Amygdala (tissue), 56 donors: ENCODE data around the gene COL8A1.

Experiments used
- DNase-seq, 56 donors: peaks; one replicate each; lab custom pipeline; 2025; lab: John Stamatoyannopoulos, UW

Gene COL8A1

DNA sequence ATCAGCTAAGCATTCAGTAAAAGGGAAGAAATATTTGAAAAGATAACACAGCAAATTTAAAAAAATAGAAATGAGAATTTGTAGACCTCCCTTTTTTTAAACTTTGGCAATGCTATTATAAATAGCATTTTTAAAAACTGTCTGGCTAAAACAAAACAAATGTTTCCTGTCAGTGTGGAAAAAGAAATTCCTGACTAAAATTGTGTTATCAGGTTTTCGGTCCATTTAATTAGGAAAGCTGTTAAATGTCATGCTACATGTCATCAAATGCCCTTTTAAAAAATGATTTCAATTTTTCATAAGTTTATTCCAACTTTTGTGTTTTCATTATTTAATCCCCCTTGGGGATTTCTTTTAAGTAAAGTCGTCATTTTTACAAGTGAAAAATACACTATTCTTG, 29.6 kb downstream of the COL8A1 start:
- no peak for DNase-seq

- no peak for DNase-seq
Observed at GRCh38 chr3:99669879-99670555, 31.6 kb downstream of the COL8A1 start.

DNA sequence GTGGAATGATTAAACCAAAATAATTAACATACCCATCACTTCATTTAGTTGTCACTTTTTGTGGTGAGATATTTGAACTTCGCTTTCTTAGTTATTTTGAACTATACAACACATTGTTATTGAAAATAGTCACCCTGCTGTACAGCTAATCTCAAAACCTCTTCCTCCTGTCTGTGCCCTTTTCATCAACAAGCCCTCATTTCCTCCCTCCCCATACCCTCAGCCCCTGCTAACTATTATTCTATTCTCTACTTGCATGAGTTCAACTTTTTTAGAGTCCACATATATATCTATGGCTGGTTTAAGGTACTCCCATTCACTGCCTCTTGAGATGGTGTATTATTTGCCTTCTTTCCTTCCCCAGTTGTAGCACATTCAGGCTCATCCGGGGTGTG, 32.2 kb downstream of the COL8A1 start:
- no peak for DNase-seq

- no peak for DNase-seq
Observed at GRCh38 chr3:99674086-99674789, 35.8 kb downstream of the COL8A1 start.

DNA sequence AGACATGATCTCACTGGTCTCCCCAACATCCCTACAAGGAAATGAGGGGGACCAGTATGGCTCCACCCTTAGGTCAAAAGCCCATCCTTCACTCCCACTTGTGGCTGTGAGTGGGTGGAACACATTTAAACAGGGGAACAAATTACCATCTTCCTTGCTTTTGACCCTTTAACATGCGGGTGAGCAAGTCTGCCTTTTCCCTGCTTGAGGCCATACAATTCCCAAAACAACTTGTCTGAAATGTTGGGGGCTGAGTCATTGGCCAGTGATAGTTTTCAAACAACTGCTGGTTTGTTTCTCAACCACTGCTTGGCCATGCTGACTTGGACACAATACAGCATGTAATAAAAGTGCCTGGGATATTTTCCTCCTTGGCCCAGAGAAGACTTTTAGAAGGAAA, 39.6 kb downstream of the COL8A1 start:
- DNase-seq: no peak

- no peak for DNase-seq
Observed at GRCh38 chr3:99678896-99679295, 40.5 kb downstream of the COL8A1 start.

GRCh38 chr3:99681512-99681911, 43.1 kb downstream of the COL8A1 start:
- DNase-seq: no peak

DNA sequence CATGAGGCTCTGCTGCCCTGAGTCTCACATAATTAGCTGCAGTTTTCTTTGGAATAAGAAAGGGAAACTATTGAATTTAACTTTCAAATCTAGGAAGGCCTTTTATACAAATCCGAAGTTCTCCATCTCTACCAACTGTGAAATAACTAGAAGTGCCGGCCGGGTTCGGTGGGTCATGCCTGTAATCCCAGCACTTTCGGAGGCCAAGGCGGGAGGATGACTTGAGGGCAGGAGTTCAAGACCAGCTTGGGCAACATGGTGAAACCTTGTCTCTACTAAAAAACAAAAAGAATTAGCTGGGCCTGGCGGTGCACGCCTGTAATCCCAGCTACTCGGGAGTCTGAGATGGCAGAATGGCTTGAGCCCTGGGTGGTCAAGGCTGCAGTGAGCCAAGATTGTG, 43.6 kb downstream of the COL8A1 start:
- no peak for DNase-seq

GRCh38 chr3:99683465-99683864, 45.1 kb downstream of the COL8A1 start:
- DNase-seq: no peak

- DNase-seq: no peak
Observed at GRCh38 chr3:99683876-99684275, 45.5 kb downstream of the COL8A1 start.

DNA sequence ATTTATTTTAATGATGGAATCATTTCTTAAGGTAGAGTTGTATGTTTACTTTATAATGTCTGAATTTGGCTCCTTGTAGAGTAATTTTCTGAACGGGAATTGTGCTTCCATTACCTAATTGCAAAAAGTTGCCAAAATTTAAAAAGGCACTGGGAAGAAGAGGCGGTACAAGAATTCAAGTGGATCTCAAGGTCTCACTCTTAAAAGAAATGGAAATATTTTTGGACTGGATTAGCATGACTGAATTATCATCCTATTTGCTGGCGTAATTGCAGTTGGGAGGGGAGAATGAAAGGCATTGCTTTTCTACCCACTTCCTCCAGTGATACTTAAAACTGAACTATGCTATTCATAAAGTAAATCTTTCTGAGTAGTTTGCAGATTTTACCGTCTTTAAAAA, 46.2 kb downstream of the COL8A1 start:
- DNase-seq: no peak

DNA sequence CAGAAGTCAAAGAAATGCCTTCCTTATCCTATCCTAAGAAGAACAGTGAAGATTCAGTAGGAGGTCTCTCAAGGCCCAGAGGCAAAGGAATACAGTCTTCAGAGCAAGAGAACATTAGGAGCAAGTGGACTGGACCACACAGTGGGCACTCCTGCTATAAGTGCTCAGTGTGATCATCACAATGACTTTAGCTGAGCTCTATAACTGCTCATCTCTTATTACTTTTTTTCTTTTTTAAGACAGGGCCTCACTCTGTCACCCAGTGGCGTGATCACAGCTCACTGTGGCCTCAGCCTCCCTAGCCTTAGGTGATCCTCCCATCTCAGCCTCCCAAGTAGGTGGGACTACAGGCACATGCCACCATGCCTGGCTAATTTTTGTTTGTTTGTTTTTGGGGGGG, 48.1 kb downstream of the COL8A1 start:
- DNase-seq: no peak

GRCh38 chr3:99686955-99687612, 48.7 kb downstream of the COL8A1 start:
- DNase-seq: peak in 18 of 56 donors; percentile 0 to 65 (median 5)

DNA sequence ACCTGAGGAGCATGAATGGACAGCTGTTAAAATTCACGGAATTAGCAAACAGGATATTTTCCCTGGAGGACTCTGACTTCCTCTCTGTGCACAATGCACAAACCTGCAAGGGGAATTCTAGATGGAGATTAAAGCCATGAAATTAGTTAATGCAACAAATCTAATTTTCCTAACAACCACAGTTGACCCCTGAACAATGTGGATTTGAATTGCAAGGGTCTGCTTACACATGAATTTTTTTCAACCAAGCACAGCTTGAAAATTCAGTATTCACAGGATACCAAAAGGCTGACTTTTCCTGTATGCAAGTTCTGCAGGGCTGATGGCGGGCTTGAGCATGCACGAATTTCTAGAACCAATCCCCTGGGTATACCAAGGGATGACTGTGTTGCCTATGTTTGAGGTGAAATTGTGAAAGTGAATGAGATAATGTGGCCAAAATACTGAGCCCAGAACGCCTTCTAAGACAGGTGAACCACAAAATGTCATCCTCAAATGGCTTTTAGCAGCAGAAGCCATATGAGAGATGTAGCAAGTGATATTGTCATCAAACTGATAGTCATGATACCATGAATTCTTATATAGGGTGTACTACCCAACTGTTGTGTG, 52.5 kb downstream of the COL8A1 start:
- no peak for DNase-seq

DNA sequence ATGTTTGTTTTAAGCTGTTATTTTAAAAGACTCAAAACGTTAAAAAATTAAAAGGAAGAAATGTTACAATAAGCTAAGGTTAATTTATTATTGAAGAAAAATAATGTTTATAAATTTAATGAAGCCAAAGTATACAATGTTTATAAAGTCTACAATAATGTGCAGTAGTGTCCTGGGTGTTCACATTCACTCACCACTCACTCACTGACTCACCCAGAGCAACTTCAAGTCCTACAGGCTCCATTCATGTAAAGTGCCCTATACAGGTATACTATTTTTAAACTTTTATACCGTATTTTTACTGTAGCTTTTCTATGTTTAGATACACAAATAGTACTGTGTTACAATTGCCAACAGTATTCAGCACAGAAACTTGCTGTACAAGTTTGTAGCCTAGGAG, 55.2 kb downstream of the COL8A1 start:
- DNase-seq: no peak

DNA sequence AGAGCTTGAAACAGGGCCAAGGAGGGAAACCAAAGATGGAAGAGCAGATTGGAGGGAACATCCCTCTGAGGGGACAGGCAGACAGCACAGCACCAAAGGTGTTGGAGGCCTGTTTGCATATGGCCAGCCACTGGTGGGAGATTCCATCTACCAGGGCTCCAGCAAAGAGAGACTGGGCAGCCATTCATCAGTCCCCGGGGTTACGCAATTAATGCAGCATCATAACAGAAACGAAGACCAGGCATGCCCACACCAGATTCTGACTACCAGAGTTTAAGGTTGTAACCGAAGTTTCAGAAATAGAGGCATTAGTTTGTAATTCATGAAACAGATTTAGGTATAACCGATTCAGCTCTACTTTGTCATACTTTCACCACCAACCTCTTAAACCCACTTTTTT, 58.1 kb downstream of the COL8A1 start:
- DNase-seq: no peak

DNA sequence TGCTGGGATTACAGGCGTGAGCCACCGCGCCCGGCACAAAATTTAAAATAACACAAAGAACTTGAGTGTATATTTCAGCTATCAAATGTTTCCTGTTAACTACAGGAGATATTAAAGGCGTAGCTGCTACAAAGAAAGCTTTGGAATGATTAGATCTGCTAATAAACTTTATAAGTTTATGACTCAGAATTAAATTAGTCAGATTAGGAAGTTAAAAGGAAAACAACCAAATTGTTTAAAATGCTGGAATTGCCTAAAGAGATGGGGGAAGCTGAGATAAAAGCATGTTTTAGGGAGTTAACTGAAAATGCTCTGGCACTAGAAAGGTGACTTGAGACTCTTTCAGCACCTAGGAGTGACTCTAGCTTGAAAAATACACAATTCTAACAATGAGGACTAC, 58.9 kb downstream of the COL8A1 start:
- DNase-seq: no peak

DNA sequence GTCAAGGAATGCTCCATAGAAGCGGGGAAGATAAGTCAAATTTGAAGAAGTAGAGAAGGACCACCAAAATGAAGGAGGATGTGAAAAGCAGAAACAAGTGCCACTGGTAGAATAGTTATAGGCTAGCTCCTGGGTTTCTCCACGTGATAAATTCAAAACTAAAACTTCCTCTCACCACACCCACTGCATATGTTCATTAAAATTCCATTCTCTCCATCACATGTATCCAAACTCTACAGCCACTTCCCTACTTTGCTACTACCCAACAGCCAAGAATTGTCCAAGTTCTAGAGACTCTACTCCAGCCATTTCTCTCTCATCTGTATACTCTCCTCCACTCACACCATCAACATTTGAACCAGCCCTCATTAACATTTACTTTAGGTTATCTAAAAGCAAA, 60.5 kb downstream of the COL8A1 start:
- no peak for DNase-seq

DNA sequence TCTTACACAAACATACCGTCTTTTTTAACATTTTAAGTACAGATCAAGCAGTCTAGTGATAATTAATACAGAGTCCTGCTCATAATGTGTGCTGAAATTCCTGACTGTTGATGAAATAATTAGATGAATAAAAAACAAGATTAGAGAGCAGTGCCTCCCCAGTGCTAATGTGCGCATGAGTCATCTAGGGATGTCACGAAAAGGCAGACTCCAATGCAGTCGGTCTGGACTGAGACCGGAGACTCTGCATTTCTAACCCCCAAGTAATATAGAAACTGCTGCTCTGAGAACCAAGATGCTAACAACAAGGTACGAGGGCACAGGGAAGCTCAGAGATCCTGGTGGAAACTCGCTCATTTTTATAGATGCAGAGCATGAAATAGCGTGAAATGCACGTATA, 61.4 kb downstream of the COL8A1 start:
- no peak for DNase-seq

DNA sequence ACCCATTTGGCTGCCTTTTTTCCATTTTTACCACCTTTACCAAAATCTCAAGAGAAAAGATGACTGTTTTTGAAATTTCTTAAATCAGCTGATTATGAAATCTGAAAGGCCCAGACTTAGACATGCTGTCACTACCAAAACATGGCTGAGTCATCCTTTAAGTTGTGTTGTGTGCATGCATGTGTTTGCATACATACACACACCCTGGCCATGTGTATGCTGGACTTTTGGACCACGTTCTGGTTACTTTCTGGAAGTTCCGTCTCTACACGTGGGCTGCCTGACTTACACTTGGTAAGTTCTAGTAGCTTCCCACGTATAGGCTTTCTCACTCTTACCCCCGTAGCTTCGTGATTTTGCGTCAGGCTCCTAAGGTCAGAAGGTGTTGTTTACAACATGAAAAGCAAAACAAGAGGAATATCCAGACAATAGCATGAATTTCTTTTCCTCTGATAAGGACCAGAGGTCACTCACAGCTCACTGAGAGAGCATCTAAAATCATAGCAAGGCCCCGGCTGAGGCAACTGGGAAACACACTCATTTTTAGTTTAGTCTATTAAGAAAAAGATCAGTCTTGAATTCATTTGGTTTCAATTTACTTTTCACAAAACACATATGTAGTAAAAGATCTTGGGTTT, 62.4 kb downstream of the COL8A1 start:
- DNase-seq: no peak
